AG04450 (cell line): ENCODE measurements around the gene NPIPA1. TPM values are rescaled to one million over a fixed set of nuclear protein-coding genes. Genes with fewer than 3 reads are reported as not detected.
"Not testable (repeated sequence)": the region's sequence is repeated elsewhere in the genome, so short reads cannot be mapped to it uniquely, and the experiment has no call there.

ENCODE experiments used
- CTCF ChIA-PET: fragments of 300-600, 350-600 bp; formaldehyde crosslinking; extraction: SDS; loops from one replicate; lab custom pipeline; 2022; ENCODE audit warnings: antibody characterized with exemption, inconsistent platforms; lab: Charles Lee
- POLR2A ChIA-PET: fragments of 350-600 bp; formaldehyde crosslinking; extraction: SDS; loops from one replicate; lab custom pipeline; 2021; ENCODE audit warnings: antibody characterized with exemption, inconsistent platforms; lab: Yijun Ruan, JAX
- DNase-seq: peaks from one replicate; pipeline ENCODE4 v3.0.0-alpha.2; 2011; ENCODE audit warnings: low read depth, low spot score
- H3K27ac ChIP-seq: one replicate; pipeline ENCODE4 v1.5.1; 2012; ENCODE audit warnings: low read depth, low read length, control low read depth
- H3K27me3 ChIP-seq: one replicate; pipeline ENCODE4 v1.6.0; 2012; ENCODE audit warnings: low read length; ENCODE audit not compliant: control insufficient read depth, insufficient read depth
- H3K4me3 ChIP-seq: 2 replicates; pipeline ENCODE4 v1.5.1; 2011; ENCODE audit warnings: mild to moderate bottlenecking, low read depth, low read length, control low read depth
- H3K9me3 ChIP-seq: 2 replicates; pipeline ENCODE4 v1.5.1; 2012; ENCODE audit warnings: low read length; ENCODE audit not compliant: control insufficient read depth, insufficient read depth
- CTCF ChIP-seq: IDR thresholded peaks from 2 replicates; pipeline ENCODE4 v1.5.1; 2011; ENCODE audit warnings: low read depth, low read length, control low read depth, inconsistent platforms
- polyA plus RNA-seq: library from polyadenylated mRNA; depleted of rRNA; stranded (reverse); fragments of >200 nt; gene quantifications from 2 replicates; pipeline ENCODE4 v1.2.3, GENCODE V29; 2011

NPIPA1 gene
- polyA plus RNA-seq, 1 experiment: 63.4 TPM

- ChIA-PET CTCF (interaction anchor here (0.6 kb wide), 1 partner anchor 116 kb away, joined by 3 read pairs; no protein-coding TSS in a partner anchor), POLR2A (no interaction called here)
Measured at GRCh38 chr16:14958970-14959369, 21.7 kb downstream of the NPIPA1 start.

GRCh38 chr16:14961405-14962186, 24.4 kb downstream of the NPIPA1 start:
- no peak overlapping the region for H3K4me3 ChIP-seq
- H3K27me3 ChIP-seq: peaks cover 16% of the 10 kb centered on the region
- CTCF ChIA-PET: interaction anchor here (0.8 kb wide), 1 partner anchor 13 kb away, joined by 4 read pairs; the partner anchor contains the start of gene PDXDC1
- H3K9me3 ChIP-seq: peaks cover 15% of the 10 kb centered on the region
- no peak for DNase-seq
- TF ChIP-seq CTCF: no peak
- H3K27ac ChIP-seq: no peak overlapping the region
- POLR2A ChIA-PET: no interaction called here

More at GRCh38 chr16:14958970-14959369, 21.7 kb downstream of the NPIPA1 start:
- H3K27ac ChIP-seq: no peak overlapping the region
- H3K9me3 ChIP-seq: peaks cover 14% of the 10 kb centered on the region
- no peak for TF ChIP-seq CTCF
- no peak overlapping the region for H3K4me3 ChIP-seq
- no peak for DNase-seq
- peaks cover 16% of the 10 kb centered on the region for H3K27me3 ChIP-seq

GRCh38 chr16:14963281-14964173, 26.3 kb downstream of the NPIPA1 start:
- Histone ChIP-seq H3K4me3 (no peak overlapping the region), H3K27me3 (peaks cover 16% of the 10 kb centered on the region), H3K9me3 (peaks cover 11% of the 10 kb centered on the region), H3K27ac (no peak overlapping the region)
- no peak for DNase-seq
- no peak for TF ChIP-seq CTCF
- ChIA-PET CTCF (interaction anchor here (0.7 kb wide), 1 partner anchor 33 kb away, joined by 10 read pairs; no protein-coding TSS in a partner anchor), POLR2A (no interaction called here)

- TF ChIP-seq CTCF: no peak
- POLR2A ChIA-PET: no interaction called here
Measured at GRCh38 chr16:14965328-14965727, 28.1 kb downstream of the NPIPA1 start.

GRCh38 chr16:14969795-14970194, 32.6 kb downstream of the NPIPA1 start:
- H3K27ac ChIP-seq, CTCF ChIA-PET, DNase-seq, H3K27me3 ChIP-seq, H3K4me3 ChIP-seq, H3K9me3 ChIP-seq, POLR2A ChIA-PET: not testable (repeated sequence)

More at GRCh38 chr16:14965328-14965727, 28.1 kb downstream of the NPIPA1 start:
- DNase-seq: no peak
- H3K27me3 ChIP-seq: peaks cover 16% of the 10 kb centered on the region
- CTCF ChIA-PET: no interaction called here
- peaks cover 11% of the 10 kb centered on the region for H3K9me3 ChIP-seq
- no peak overlapping the region for H3K4me3 ChIP-seq
- H3K27ac ChIP-seq: no peak overlapping the region

- DNase-seq, POLR2A ChIA-PET: not testable (repeated sequence)
Measured at GRCh38 chr16:14971621-14972228, 34.5 kb downstream of the NPIPA1 start.

GRCh38 chr16:14973785-14974322, 36.6 kb downstream of the NPIPA1 start:
- H3K27me3 ChIP-seq, H3K9me3 ChIP-seq, DNase-seq, POLR2A ChIA-PET, H3K27ac ChIP-seq, CTCF ChIA-PET: not testable (repeated sequence)
- H3K4me3 ChIP-seq: peak overlapping the region; percentile 81

More at GRCh38 chr16:14971621-14972228, 34.5 kb downstream of the NPIPA1 start:
- CTCF ChIA-PET, H3K9me3 ChIP-seq, H3K27ac ChIP-seq, H3K27me3 ChIP-seq, H3K4me3 ChIP-seq: not testable (repeated sequence)
